H1 (cell line): ENCODE results near the gene LAG3. TPM values are rescaled to one million over a fixed set of nuclear protein-coding genes. Genes with fewer than 3 reads are reported as not detected.

Experiments
- CBX5 ChIP-seq: fragments of 300-800, 300-1000 bp; sonication (generic); IDR thresholded peaks from 2 replicates; pipeline ENCODE4 v1.7.1; 2016; ENCODE audit warnings: antibody characterized with exemption, low read length, low read depth
- SAP30 ChIP-seq: fragments of 300-600 bp; sonication (generic); IDR thresholded peaks from 2 replicates; pipeline ENCODE4 v1.7.1; 2012; ENCODE audit warnings: low read length, moderate library complexity, mild to moderate bottlenecking, inconsistent platforms; ENCODE audit not compliant: insufficient read depth, insufficient replicate concordance
- SIRT6 ChIP-seq: IDR thresholded peaks from one replicate; pipeline ENCODE4 v1.7.1; 2012; ENCODE audit warnings: low read length, inconsistent platforms
- ZNF274 ChIP-seq: IDR thresholded peaks from 2 replicates; pipeline ENCODE4 v1.7.0; 2012; ENCODE audit warnings: low read length, borderline replicate concordance; ENCODE audit errors: extremely low read depth
- polyA plus RNA-seq, 7 experiments: library from polyadenylated mRNA; depleted of rRNA in 3 of 7; stranded (reverse) in 5 of 7; unstranded in 2 of 7; fragments of >200 nt in 5 of 7; fragments of 200-250 nt in 2 of 7; gene quantifications; 1 replicate in 5 of 7; 2 replicates in 1 of 7; 4 replicates in 1 of 7; pipeline versions ENCODE4 v1.2.1 to v1.2.3, GENCODE V29; 2011 to 2013; ENCODE audit warnings: missing spikeins in 2 of 7, mixed read lengths in 2 of 7
- total RNA-seq: library from RNA; stranded (reverse); fragmentation: NEBNext Ultra II Directional; extraction: Animal tissue kit (Norgen Biotek cat#: 25700); gene quantifications from 2 replicates; pipeline ENCODE4 v1.2.1, GENCODE V29; 2021

LAG3 gene
- total and polyA plus RNA-seq, 2 of the 8 experiments (the other 6 are each of a cell fraction or from before 2014, with no cell fraction given): 1.1 to 3.1 TPM

DNA sequence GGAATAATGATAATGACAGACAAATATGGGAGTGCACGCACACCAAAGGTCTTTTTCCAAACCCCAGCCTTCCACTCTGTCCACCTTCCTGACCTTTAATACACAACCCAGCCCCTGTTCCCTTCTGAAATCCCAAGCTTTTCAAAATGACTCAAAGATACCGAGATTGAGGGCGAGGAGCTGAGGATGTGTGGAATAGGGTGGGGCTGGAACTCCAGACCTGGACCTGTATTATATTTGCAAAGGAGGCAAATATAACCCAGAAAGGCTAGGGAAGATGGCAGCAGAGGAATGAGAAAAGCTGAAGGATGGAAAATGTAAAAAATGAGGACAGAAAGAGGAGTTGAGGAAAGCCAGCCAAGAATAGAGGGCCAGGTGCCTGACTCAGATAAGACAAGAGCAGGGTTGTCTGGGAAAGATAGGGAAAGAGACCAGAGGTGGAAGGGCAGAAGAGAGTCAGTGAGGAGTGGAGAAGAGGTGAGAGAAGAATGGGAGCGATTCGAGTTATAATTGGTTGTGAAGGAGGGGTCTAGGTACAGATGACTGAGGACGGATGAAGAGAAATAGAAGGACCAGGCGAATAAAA, 7.2 kb upstream of the LAG3 start (continued):
- TF ChIP-seq ZNF274 (no peak), CBX5 (no peak), SIRT6 (no peak), SAP30 (no peak)
- TF ChIP-seq, all 59 proteins: peak for 0
